ENCODE results near the gene PHLDA1. TPM values are rescaled to one million over a fixed set of nuclear protein-coding genes. Genes with fewer than 3 reads are reported as not detected.

Gene PHLDA1
- total and polyA plus RNA-seq, 9 of the 15 experiments (the other 6 are each of a cell fraction or from before 2014, with no cell fraction given) = 0.15 to 2.9 (median 0.54) TPM

GRCh38 chr12:76074701-76075336, 43.2 kb upstream of the PHLDA1 start (continued):
- no peak for TF ChIP-seq GTF2E2 (tag; IDR thresholded peaks at IDR 0.05)
- TF ChIP-seq TAF1 (IDR thresholded peaks at IDR 0.05; ENCODE audit: control insufficient read depth, extremely low read depth, insufficient read depth, low read length, severe bottlenecking) = no peak
- no peak for TF ChIP-seq BRF2 (IDR thresholded peaks at IDR 0.05; ENCODE audit: borderline replicate concordance, insufficient read depth, insufficient read length)
- peak; percentile 32; the same call in 1 of the 2 replicates for TF ChIP-seq TAL1 (IDR thresholded peaks at IDR 0.05)
- TF ChIP-seq TFAM (CRISPR knock-in tag; conservative IDR thresholded peaks at IDR 0.05) = no peak
- no peak for TF ChIP-seq CTCF (IDR thresholded peaks at IDR 0.05 in 2 of 3, conservative IDR thresholded peaks at IDR 0.05 in 1 of 3; ENCODE audit: insufficient read depth in 2 of 3, low read depth in 1 of 3, low read length in 3 of 3)
- 0 out of 2 replicates have a peak, but pooled peaks have one; percentile 8 for TF ChIP-seq ZNF395 (CRISPR knock-in tag; IDR thresholded peaks at IDR 0.05)
- no peak for TF ChIP-seq POU5F1 (IDR thresholded peaks at IDR 0.05; ENCODE audit: borderline replicate concordance, low read depth, low read length, partially characterized antibody)
- no peak for TF ChIP-seq HNRNPUL1 (IDR thresholded peaks at IDR 0.05; ENCODE audit: low read length)
- TF ChIP-seq MAZ (CRISPR knock-in tag; conservative IDR thresholded peaks at IDR 0.05 in 1 of 2, IDR thresholded peaks at IDR 0.05 in 1 of 2) = no peak
- 0 out of 4 replicates have a peak, but pooled peaks of 1 of the 2 experiments have one; percentile 5 for TF ChIP-seq KDM1A (IDR thresholded peaks at IDR 0.05)
- no peak for TF ChIP-seq ZC3H8 (IDR thresholded peaks at IDR 0.05)
- peak; percentile 75 for TF ChIP-seq TEAD4 (IDR thresholded peaks at IDR 0.05; ENCODE audit: low read length)
- TF ChIP-seq TEAD4 (CRISPR knock-in tag; IDR thresholded peaks at IDR 0.05; ENCODE audit: borderline replicate concordance) = no peak
- TF ChIP-seq RFX7 (CRISPR knock-in tag; IDR thresholded peaks at IDR 0.05) = no peak
- TF ChIP-seq EP300 (IDR thresholded peaks at IDR 0.05; ENCODE audit: low read length) = peak; percentile 26; the same call in 1 of the 2 replicates
- TF ChIP-seq CBFA2T3 (IDR thresholded peaks at IDR 0.05) = peak; percentile 78

All from K562 (cell line).